Heart left ventricle (tissue), 13 donors: ENCODE results near the gene RIPK3.

Source experiments
- POLR2A ChIP-seq, 2 donors: fragments of 450-650 bp; IDR thresholded peaks; one replicate each; pipeline ENCODE4 v1.6.1; 2017; ENCODE audit warnings: antibody characterized with exemption in 2 of 2, mild to moderate bottlenecking in 2 of 2, moderate library complexity in 2 of 2
- TF ChIP-seq, protein P1 (sequence below), 12 donors: fragments of 200-600 bp; sonication (generic) in 4 of 12; IDR thresholded peaks; one replicate each; pipeline versions ENCODE4 v1.5.0 to v1.8.0; 2018 to 2022; ENCODE audit warnings: antibody characterized with exemption in 12 of 12, mild to moderate bottlenecking in 5 of 12
- donor health status: ischemic (EF 13 %, LVEDD 7.1; RV severe dilation, severe dysfunction).
- donor health status: DM: no; HTN: yes; CAD: no.
- donor health status: DM: no; HTN: no; CAD: no.
- donor health status: ischemic (EF 25% LVEDD 6.9; RV normal size, moderate dysfunction).
- donor health status: ischemic (EF 25% LVEDD 5.7; RV mildly dilated, moderate dysfunction).
- donor health status: ischemic (EF 35%, LVEDD 5.7; RV mildly dilated, moderate dysfunction).
- donor health status: nonischemic (EF 11% LVEDD 7.7; RV severe dilation, severe dysfunction).
- donor health status: DM: yes; HTN: yes; CAD: no.
- donor health status: PGD.
- donor health status: ischemic (EF 29% LVEDD 5.4; RV normal size, mild dysfunction).
- donor health status: nonischemic (EF 23%, LVEDD 6.1; RV moderate dilation, normal function).

DNA sequence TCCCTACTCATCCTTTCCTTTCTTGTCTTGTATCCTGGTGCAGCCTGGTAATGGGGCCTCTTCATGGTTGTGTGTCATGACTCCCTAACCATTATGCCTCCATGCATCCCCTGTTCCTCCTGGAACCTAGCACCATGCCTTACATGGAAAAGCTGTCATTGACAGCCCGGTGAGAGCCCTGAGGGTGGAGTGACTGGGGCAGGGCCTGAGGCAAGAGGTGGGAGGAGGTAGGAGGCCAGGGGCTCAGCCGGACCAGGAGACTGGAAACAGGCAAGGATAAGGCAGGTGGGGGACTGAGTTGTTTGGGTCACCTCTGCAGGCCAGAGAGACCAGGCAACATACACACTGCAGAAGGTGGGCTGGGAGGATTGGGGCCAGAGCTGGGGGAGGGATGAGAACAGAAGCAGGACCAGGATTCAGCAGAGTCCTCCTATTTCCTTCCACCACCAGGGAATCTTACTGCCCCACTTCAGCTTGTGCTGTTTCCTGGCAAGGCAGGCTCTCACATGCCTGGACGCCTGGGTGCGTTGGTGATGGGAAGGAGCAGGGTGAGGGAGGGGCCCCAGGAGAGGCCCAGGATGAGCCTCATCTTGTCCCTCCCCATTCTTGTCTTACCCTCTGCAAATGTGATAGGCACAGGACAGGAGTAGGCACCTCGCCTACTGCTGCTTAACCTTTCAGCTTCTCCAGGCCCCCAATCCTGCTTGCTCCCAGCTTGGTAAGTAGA is 30.1 kb downstream of the RIPK3 start, which contains the start of gene LTB4R2:
- TF ChIP-seq, protein P1, sequence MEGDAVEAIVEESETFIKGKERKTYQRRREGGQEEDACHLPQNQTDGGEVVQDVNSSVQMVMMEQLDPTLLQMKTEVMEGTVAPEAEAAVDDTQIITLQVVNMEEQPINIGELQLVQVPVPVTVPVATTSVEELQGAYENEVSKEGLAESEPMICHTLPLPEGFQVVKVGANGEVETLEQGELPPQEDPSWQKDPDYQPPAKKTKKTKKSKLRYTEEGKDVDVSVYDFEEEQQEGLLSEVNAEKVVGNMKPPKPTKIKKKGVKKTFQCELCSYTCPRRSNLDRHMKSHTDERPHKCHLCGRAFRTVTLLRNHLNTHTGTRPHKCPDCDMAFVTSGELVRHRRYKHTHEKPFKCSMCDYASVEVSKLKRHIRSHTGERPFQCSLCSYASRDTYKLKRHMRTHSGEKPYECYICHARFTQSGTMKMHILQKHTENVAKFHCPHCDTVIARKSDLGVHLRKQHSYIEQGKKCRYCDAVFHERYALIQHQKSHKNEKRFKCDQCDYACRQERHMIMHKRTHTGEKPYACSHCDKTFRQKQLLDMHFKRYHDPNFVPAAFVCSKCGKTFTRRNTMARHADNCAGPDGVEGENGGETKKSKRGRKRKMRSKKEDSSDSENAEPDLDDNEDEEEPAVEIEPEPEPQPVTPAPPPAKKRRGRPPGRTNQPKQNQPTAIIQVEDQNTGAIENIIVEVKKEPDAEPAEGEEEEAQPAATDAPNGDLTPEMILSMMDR (IDR thresholded peaks at IDR 0.05), result no peak
- TF ChIP-seq POLR2A (IDR thresholded peaks at IDR 0.05), result no peak
